GM12878 (cell line): ENCODE measurements around the gene VPS54. TPM values are rescaled to one million over a fixed set of nuclear protein-coding genes. Genes with fewer than 3 reads are reported as not detected.

ENCODE experiments used
- CBX3 ChIP-seq: fragments of 200-600 bp; sonication (generic); IDR thresholded peaks from 2 replicates; pipeline ENCODE4 v1.6.1; 2016; ENCODE audit warnings: low read depth, borderline replicate concordance
- EGR1 ChIP-seq, 2 experiments: IDR thresholded peaks; 1 replicate in 1 of 2; 2 replicates in 1 of 2; pipeline ENCODE4 v1.6.1; 2011 to 2012; ENCODE audit warnings: low read depth in 2 of 2, low read length in 2 of 2, borderline replicate concordance in 1 of 2, mild to moderate bottlenecking in 1 of 2, moderate library complexity in 1 of 2
- EP300 ChIP-seq, 2 experiments: fragments of 150-350 bp in 1 of 2; IDR thresholded peaks; 2 replicates each; pipeline ENCODE4 v1.6.1; 2011 to 2012; ENCODE audit warnings: low read depth in 2 of 2, low read length in 2 of 2, borderline replicate concordance in 1 of 2, improper control_type of control experiment in 1 of 2, inconsistent platforms in 1 of 2; ENCODE audit not compliant: control insufficient read depth in 1 of 2
- HCFC1 ChIP-seq: fragments of 150-350 bp; IDR thresholded peaks from 2 replicates; pipeline ENCODE4 v1.6.1; 2014; ENCODE audit warnings: low read length
- IRF4 ChIP-seq: IDR thresholded peaks from 2 replicates; pipeline ENCODE4 v1.6.1; 2011; ENCODE audit warnings: low read depth, low read length
- MYB ChIP-seq: fragments of 150-350 bp; IDR thresholded peaks from 2 replicates; pipeline ENCODE4 v1.6.1; 2014; ENCODE audit warnings: mild to moderate bottlenecking, low read depth, low read length, borderline replicate concordance
- NBN ChIP-seq: fragments of 450-650 bp; IDR thresholded peaks from 2 replicates; pipeline ENCODE4 v1.6.1; 2016
- NFIC ChIP-seq: IDR thresholded peaks from 2 replicates; pipeline ENCODE4 v1.6.1; 2012; ENCODE audit warnings: low read depth, mild to moderate bottlenecking, inconsistent platforms, low read length, moderate library complexity
- NFYB ChIP-seq: IDR thresholded peaks from 2 replicates; pipeline ENCODE4 v1.6.1; 2011; ENCODE audit warnings: low read depth, mild to moderate bottlenecking, low read length, improper control_type of control experiment, moderate library complexity; ENCODE audit not compliant: insufficient read depth
- SMAD1 ChIP-seq: fragments of 450-650 bp; IDR thresholded peaks from 2 replicates; pipeline ENCODE4 v1.6.1; 2018; ENCODE audit warnings: mild to moderate bottlenecking, low read depth; ENCODE audit not compliant: partially characterized antibody
- SMARCA5 ChIP-seq: fragments of 450-650 bp; IDR thresholded peaks from 2 replicates; pipeline ENCODE4 v1.6.1; 2017; ENCODE audit warnings: mild to moderate bottlenecking
- YBX1 ChIP-seq: fragments of 450-650 bp; IDR thresholded peaks from 2 replicates; pipeline ENCODE4 v1.6.1; 2016; ENCODE audit warnings: antibody characterized with exemption
- polyA plus RNA-seq, 11 experiments: library from polyadenylated mRNA; depleted of rRNA in 4 of 11; unstranded in 6 of 11; stranded (reverse) in 5 of 11; fragments of >200 nt; fragmentation: Nextera tagmentation in 4 of 11; fragmentation: Illumina TruSeq in 1 of 11; extraction: Ambion mirVana in 4 of 11; extraction: Trizol in 1 of 11; gene quantifications; 1 replicate in 1 of 11; 2 replicates in 10 of 11; pipeline versions ENCODE4 v1.2.1 to v1.2.3, GENCODE V29; 2011 to 2016; ENCODE audit warnings: inconsistent platforms in 2 of 11, missing spikeins in 2 of 11, low read depth in 1 of 11
- total RNA-seq, 4 experiments: library from RNA; depleted of rRNA in 3 of 4; stranded (reverse); fragments of >200 nt in 3 of 4; fragmentation: Illumina TruSeq in 1 of 4; extraction: Trizol in 1 of 4; gene quantifications; 2 replicates each; pipeline versions ENCODE4 v1.2.1 to v1.2.3, GENCODE V29; 2013 to 2021
- TF ChIP-seq, protein P1 (sequence below): IDR thresholded peaks from 2 replicates; pipeline ENCODE4 v1.6.1; 2011; ENCODE audit warnings: mild to moderate bottlenecking, low read depth, low read length, moderate library complexity; ENCODE audit not compliant: insufficient replicate concordance
- TF ChIP-seq, protein P2 (sequence below): fragments of 150-350 bp; IDR thresholded peaks from 2 replicates; pipeline ENCODE4 v1.6.1; 2016; ENCODE audit warnings: low read depth, low read length
- TF ChIP-seq, protein P3 (sequence below): IDR thresholded peaks from 2 replicates; pipeline ENCODE4 v1.6.1; 2012; ENCODE audit warnings: low read depth, low read length, improper control_type of control experiment
- TF ChIP-seq, protein P4 (sequence below): IDR thresholded peaks from 2 replicates; pipeline ENCODE4 v1.6.1; 2012; ENCODE audit warnings: low read length, inconsistent platforms
- TF ChIP-seq, protein P5 (sequence below): IDR thresholded peaks from 2 replicates; pipeline ENCODE4 v1.6.1; 2012; ENCODE audit warnings: improper control_type of control experiment, low read depth, low read length; ENCODE audit not compliant: insufficient replicate concordance

The VPS54 gene
- total and polyA plus RNA-seq, 10 of the 15 experiments (the other 5 are each of a cell fraction or from before 2014, with no cell fraction given), result 1.6 to 16.2 (median 9.3) TPM

DNA sequence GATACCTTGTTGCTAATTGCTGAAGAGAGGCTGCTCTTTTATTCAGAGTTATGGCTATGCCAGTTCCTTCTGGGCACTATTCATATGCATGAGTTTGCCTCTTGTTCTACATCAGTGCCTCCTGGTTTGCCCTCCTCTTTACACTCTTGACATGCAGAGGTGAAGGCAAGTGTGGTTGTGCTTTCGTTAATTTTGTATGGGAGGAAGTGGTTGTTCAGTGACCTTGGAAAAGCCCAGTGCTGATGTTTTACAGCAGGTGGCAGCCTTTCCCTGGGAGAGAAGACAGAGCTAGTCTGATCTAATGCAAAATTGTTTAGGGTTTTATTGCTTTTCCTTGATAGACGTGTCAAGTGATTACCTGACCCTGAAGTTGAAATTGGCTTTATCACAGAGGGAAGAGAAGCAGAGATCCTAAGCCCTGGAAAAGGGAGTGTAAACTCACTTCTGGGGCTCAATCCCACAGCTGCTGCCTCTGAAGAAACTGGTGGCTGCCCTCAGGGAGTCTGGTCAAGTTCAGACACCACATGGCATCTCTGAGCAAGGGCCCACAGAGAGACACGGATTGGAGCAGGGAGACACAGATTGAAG, 30.5 kb upstream of the VPS54 start (continued):
- TF ChIP-seq, protein P1, sequence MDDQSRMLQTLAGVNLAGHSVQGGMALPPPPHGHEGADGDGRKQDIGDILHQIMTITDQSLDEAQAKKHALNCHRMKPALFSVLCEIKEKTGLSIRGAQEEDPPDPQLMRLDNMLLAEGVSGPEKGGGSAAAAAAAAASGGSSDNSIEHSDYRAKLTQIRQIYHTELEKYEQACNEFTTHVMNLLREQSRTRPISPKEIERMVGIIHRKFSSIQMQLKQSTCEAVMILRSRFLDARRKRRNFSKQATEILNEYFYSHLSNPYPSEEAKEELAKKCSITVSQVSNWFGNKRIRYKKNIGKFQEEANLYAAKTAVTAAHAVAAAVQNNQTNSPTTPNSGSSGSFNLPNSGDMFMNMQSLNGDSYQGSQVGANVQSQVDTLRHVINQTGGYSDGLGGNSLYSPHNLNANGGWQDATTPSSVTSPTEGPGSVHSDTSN, result no peak
- TF ChIP-seq NFIC (no peak), SMARCA5 (0 out of 2 replicates have a peak, but pooled peaks have one; percentile 43), IRF4 (peak; percentile 24; the same call in 1 of the 2 replicates), HCFC1 (no peak), NBN (peak; percentile 44; the same call in 1 of the 2 replicates), CBX3 (no peak), NFYB (no peak), EP300 (IDR thresholded peaks at IDR 0.05; ENCODE audit: borderline replicate concordance in 1 of 2, control insufficient read depth in 1 of 2, low read depth in 2 of 2, low read length in 2 of 2) (peak in 1 of 2 experiments; percentile 33; a peak in 1 of 4 replicates), SMAD1 (no peak), MYB (no peak), YBX1 (no peak), EGR1 (IDR thresholded peaks at IDR 0.05; ENCODE audit: borderline replicate concordance in 1 of 2, low read depth in 2 of 2, low read length in 2 of 2) (no peak)
- TF ChIP-seq, protein P2, sequence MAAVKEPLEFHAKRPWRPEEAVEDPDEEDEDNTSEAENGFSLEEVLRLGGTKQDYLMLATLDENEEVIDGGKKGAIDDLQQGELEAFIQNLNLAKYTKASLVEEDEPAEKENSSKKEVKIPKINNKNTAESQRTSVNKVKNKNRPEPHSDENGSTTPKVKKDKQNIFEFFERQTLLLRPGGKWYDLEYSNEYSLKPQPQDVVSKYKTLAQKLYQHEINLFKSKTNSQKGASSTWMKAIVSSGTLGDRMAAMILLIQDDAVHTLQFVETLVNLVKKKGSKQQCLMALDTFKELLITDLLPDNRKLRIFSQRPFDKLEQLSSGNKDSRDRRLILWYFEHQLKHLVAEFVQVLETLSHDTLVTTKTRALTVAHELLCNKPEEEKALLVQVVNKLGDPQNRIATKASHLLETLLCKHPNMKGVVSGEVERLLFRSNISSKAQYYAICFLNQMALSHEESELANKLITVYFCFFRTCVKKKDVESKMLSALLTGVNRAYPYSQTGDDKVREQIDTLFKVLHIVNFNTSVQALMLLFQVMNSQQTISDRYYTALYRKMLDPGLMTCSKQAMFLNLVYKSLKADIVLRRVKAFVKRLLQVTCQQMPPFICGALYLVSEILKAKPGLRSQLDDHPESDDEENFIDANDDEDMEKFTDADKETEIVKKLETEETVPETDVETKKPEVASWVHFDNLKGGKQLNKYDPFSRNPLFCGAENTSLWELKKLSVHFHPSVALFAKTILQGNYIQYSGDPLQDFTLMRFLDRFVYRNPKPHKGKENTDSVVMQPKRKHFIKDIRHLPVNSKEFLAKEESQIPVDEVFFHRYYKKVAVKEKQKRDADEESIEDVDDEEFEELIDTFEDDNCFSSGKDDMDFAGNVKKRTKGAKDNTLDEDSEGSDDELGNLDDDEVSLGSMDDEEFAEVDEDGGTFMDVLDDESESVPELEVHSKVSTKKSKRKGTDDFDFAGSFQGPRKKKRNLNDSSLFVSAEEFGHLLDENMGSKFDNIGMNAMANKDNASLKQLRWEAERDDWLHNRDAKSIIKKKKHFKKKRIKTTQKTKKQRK, result no peak
- TF ChIP-seq, protein P3, sequence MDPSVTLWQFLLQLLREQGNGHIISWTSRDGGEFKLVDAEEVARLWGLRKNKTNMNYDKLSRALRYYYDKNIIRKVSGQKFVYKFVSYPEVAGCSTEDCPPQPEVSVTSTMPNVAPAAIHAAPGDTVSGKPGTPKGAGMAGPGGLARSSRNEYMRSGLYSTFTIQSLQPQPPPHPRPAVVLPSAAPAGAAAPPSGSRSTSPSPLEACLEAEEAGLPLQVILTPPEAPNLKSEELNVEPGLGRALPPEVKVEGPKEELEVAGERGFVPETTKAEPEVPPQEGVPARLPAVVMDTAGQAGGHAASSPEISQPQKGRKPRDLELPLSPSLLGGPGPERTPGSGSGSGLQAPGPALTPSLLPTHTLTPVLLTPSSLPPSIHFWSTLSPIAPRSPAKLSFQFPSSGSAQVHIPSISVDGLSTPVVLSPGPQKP, result no peak
- TF ChIP-seq, protein P4, sequence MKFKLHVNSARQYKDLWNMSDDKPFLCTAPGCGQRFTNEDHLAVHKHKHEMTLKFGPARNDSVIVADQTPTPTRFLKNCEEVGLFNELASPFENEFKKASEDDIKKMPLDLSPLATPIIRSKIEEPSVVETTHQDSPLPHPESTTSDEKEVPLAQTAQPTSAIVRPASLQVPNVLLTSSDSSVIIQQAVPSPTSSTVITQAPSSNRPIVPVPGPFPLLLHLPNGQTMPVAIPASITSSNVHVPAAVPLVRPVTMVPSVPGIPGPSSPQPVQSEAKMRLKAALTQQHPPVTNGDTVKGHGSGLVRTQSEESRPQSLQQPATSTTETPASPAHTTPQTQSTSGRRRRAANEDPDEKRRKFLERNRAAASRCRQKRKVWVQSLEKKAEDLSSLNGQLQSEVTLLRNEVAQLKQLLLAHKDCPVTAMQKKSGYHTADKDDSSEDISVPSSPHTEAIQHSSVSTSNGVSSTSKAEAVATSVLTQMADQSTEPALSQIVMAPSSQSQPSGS, result no peak
- TF ChIP-seq, protein P5, sequence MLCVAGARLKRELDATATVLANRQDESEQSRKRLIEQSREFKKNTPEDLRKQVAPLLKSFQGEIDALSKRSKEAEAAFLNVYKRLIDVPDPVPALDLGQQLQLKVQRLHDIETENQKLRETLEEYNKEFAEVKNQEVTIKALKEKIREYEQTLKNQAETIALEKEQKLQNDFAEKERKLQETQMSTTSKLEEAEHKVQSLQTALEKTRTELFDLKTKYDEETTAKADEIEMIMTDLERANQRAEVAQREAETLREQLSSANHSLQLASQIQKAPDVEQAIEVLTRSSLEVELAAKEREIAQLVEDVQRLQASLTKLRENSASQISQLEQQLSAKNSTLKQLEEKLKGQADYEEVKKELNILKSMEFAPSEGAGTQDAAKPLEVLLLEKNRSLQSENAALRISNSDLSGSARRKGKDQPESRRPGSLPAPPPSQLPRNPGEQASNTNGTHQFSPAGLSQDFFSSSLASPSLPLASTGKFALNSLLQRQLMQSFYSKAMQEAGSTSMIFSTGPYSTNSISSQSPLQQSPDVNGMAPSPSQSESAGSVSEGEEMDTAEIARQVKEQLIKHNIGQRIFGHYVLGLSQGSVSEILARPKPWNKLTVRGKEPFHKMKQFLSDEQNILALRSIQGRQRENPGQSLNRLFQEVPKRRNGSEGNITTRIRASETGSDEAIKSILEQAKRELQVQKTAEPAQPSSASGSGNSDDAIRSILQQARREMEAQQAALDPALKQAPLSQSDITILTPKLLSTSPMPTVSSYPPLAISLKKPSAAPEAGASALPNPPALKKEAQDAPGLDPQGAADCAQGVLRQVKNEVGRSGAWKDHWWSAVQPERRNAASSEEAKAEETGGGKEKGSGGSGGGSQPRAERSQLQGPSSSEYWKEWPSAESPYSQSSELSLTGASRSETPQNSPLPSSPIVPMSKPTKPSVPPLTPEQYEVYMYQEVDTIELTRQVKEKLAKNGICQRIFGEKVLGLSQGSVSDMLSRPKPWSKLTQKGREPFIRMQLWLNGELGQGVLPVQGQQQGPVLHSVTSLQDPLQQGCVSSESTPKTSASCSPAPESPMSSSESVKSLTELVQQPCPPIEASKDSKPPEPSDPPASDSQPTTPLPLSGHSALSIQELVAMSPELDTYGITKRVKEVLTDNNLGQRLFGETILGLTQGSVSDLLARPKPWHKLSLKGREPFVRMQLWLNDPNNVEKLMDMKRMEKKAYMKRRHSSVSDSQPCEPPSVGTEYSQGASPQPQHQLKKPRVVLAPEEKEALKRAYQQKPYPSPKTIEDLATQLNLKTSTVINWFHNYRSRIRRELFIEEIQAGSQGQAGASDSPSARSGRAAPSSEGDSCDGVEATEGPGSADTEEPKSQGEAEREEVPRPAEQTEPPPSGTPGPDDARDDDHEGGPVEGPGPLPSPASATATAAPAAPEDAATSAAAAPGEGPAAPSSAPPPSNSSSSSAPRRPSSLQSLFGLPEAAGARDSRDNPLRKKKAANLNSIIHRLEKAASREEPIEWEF, result no peak
